Measurements from ENCODE around the gene POLR2F.

GRCh38 chr22:38005943-38006342 lies 52.4 kb downstream of the POLR2F start:
- TF ChIP-seq POLR2A (IDR thresholded peaks at IDR 0.05): no peak
- TF ChIP-seq, protein P1, sequence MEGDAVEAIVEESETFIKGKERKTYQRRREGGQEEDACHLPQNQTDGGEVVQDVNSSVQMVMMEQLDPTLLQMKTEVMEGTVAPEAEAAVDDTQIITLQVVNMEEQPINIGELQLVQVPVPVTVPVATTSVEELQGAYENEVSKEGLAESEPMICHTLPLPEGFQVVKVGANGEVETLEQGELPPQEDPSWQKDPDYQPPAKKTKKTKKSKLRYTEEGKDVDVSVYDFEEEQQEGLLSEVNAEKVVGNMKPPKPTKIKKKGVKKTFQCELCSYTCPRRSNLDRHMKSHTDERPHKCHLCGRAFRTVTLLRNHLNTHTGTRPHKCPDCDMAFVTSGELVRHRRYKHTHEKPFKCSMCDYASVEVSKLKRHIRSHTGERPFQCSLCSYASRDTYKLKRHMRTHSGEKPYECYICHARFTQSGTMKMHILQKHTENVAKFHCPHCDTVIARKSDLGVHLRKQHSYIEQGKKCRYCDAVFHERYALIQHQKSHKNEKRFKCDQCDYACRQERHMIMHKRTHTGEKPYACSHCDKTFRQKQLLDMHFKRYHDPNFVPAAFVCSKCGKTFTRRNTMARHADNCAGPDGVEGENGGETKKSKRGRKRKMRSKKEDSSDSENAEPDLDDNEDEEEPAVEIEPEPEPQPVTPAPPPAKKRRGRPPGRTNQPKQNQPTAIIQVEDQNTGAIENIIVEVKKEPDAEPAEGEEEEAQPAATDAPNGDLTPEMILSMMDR (IDR thresholded peaks at IDR 0.05 in 4 of 5, conservative IDR thresholded peaks at IDR 0.05 in 1 of 5): no peak
